Activated naive CD4-positive, alpha-beta T cell treated with anti-CD3 and anti-CD28 coated beads, Interleukin-2, amount 10 ng/mL, durations not matched to agents 7 days and 5 days (primary cell): ENCODE data around the gene WDR20.
"Not testable (repeated sequence)": the region's sequence is repeated elsewhere in the genome, so short reads cannot be mapped to it uniquely, and the experiment has no call there.

Experiments
- CTCF ChIA-PET: fragments of 350-600 bp; sonication (Branson Sonifier 250); formaldehyde crosslinking; loops from one replicate; lab custom pipeline; 2021; ENCODE audit warnings: antibody characterized with exemption; lab: Charles Lee
- DNase-seq: peaks from one replicate; pipeline ENCODE4 v3.0.0-alpha.2; 2020
- H3K27ac Mint-ChIP-seq: one replicate; pipeline ENCODE4 v1.8.0; 2021; ENCODE audit warnings: mild to moderate bottlenecking, moderate library complexity, mixed read lengths
- H3K27me3 Mint-ChIP-seq: one replicate; pipeline ENCODE4 v1.8.0; 2021; ENCODE audit warnings: mild to moderate bottlenecking, mixed read lengths
- H3K36me3 Mint-ChIP-seq: one replicate; pipeline ENCODE4 v1.8.0; 2021; ENCODE audit warnings: mixed read lengths
- H3K4me1 Mint-ChIP-seq: one replicate; pipeline ENCODE4 v1.8.0; 2021; ENCODE audit warnings: mixed read lengths
- H3K4me3 Mint-ChIP-seq: one replicate; pipeline ENCODE4 v1.8.0; 2021; ENCODE audit warnings: mild to moderate bottlenecking, moderate library complexity, mixed read lengths
- H3K9me3 Mint-ChIP-seq: one replicate; pipeline ENCODE4 v1.8.0; 2021; ENCODE audit warnings: mixed read lengths

Gene WDR20

DNA sequence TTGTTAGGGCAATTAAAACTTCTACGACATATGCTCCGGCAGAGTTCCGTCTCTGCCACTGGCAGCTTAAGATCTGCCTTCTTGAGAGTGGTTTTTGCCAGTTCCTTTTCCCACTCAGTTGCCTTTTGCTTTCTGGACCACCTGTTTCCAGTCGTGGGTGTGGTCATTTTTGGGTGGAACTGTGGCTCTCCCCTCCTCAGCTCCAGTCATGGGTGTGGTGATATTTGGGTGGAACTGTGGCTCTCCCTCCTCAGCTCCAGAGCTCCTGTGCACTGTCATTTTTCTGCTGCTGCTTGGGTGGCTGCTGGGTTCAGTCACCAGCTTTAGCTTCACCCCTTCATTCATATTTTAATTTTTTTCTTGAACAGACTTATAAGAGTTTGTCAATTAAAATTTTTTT, 25.3 kb downstream of the WDR20 start:
- Mint-ChIP-seq H3K9me3 (no peaks in the 10 kb centered on the region), H3K4me1 (peaks cover 18% of the 10 kb centered on the region), H3K27me3 (no peaks in the 10 kb centered on the region), H3K4me3 (no peak overlapping the region), H3K36me3 (peaks cover 17% of the 10 kb centered on the region), H3K27ac (no peak overlapping the region)
- CTCF ChIA-PET = no interaction called here
- no peak for DNase-seq

DNA sequence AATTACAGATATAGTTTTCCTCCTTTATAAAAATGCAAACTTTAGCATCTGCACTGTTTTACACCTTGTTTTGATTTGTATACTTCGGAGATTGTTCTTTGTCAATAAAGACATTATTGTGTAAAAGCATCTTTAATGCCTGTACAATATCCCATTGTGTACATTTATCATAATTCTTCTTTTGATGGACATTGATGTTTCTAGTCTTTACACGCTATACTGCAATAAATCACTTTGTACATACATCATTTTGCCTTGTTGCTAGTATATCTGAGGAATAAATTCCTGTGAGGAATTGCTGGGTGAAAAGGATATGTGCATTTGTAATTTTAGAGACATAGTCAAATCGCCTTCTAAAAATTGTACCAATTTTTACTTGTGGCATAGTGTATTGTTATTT, 30.4 kb downstream of the WDR20 start:
- no peak for DNase-seq
- Mint-ChIP-seq H3K27ac (no peak overlapping the region), H3K36me3 (peaks cover 3% of the 10 kb centered on the region), H3K4me3 (no peak overlapping the region), H3K4me1 (peaks cover 5% of the 10 kb centered on the region), H3K9me3 (no peaks in the 10 kb centered on the region), H3K27me3 (no peaks in the 10 kb centered on the region)
- CTCF ChIA-PET = no interaction called here

DNA sequence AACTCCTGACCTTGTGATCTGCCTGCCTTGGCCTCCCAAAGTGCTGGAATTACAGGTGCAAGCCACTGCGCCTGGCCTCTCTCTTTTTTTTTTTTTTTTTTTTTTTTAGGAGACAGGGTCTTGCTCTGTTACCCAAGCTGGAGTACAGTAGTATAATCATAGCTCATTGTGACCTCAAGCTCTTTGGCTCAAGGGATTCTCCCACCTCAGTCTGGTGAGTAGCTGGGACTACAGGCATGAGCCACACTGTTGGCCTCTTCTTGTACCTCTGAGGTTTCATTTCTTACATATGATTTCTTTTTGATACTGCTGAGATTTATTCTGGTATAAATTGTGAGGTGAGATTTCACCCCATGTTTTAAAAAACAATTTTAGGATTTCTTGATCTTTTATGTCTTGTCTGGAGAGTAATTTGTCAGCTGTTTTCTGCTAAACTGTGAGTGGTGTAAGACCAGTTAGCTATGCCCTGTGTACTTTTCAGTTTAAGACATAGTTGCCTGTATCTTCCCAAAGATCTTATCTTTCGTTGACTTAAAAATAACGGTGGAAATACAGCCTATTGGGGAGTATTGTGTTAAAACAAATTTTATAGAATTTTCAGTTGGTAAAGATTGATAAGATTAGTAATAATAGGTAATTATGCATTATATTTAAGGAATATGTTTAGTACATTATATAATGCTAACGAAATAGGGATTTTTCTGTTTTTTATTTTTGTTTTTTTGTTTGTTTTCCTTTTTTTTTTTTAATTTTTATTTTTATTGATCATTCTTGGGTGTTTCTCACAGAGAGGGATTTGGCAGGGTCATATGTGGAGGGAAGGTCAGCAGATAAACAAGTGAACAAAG, 31.7 kb downstream of the WDR20 start:
- CTCF ChIA-PET = no interaction called here
- Mint-ChIP-seq H3K36me3 (peaks cover 5% of the 10 kb centered on the region), H3K27me3 (no peaks in the 10 kb centered on the region), H3K4me3 (no peak overlapping the region), H3K4me1 (peaks cover 3% of the 10 kb centered on the region), H3K27ac (no peak overlapping the region), H3K9me3 (no peaks in the 10 kb centered on the region)
- no peak for DNase-seq

DNA sequence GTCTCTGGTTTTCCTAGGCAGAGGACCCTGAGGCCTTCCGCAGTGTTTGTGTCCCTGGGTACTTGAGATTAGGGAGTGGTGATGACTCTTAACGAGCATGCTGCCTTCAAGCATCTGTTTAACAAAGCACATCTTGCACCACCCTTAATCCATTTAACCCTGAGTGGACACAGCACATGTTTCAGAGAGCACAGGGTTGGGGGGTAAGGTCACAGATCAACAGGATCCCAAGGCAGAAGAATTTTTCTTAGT, 32.2 kb downstream of the WDR20 start:
- not testable (repeated sequence) for H3K4me1 Mint-ChIP-seq, H3K27ac Mint-ChIP-seq, H3K9me3 Mint-ChIP-seq

DNA sequence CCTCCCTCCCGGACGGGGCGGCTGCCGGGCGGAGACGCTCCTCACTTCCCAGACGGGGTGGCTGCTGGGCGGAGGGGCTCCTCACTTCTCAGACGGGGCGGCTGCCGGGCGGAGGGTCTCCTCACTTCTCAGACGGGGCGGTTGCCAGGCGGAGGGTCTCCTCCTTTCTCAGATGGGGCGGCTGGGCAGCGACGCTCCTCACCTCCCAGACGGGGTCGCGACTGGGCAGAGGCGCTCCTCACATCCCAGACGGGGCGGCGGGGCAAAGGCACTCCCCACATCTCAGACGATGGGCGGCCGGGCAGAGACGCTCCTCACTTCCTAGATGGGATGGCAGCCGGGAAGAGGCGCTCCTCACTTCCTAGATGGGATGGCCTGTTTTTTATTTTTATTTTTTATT, 33.0 kb downstream of the WDR20 start:
- CTCF ChIA-PET, H3K36me3 Mint-ChIP-seq, H3K9me3 Mint-ChIP-seq: not testable (repeated sequence)

More for the DNA sequence above, 32.2 kb downstream of the WDR20 start:
- DNase-seq, H3K36me3 Mint-ChIP-seq, H3K27me3 Mint-ChIP-seq, CTCF ChIA-PET, H3K4me3 Mint-ChIP-seq: not testable (repeated sequence)

DNA sequence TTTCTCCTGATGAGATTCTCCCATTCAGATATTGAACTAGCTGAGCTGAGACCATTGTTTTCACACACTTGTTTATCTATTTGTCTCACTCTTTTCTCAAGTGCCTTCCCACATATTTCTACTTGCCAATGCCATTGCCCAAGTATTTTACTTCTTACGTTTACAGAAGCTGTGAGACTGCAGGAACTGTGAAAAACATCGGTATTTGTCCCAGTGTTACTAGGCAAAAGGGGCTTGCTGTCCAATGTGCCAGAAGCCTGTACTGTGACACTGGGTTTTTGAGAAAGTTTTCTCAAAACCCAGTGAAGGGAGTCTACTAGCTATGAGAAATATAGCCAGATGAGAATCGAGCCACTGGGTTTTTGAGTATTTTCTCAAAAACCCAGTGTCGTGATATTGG, 37.5 kb downstream of the WDR20 start:
- CTCF ChIA-PET = no interaction called here
- Mint-ChIP-seq H3K36me3 (peaks cover 9% of the 10 kb centered on the region), H3K9me3 (no peaks in the 10 kb centered on the region), H3K27ac (no peak overlapping the region), H3K4me1 (peaks cover 5% of the 10 kb centered on the region), H3K27me3 (no peaks in the 10 kb centered on the region), H3K4me3 (no peak overlapping the region)
- no peak for DNase-seq

More for the DNA sequence above, 33.0 kb downstream of the WDR20 start:
- H3K27ac Mint-ChIP-seq, DNase-seq, H3K4me1 Mint-ChIP-seq, H3K27me3 Mint-ChIP-seq, H3K4me3 Mint-ChIP-seq: not testable (repeated sequence)

DNA sequence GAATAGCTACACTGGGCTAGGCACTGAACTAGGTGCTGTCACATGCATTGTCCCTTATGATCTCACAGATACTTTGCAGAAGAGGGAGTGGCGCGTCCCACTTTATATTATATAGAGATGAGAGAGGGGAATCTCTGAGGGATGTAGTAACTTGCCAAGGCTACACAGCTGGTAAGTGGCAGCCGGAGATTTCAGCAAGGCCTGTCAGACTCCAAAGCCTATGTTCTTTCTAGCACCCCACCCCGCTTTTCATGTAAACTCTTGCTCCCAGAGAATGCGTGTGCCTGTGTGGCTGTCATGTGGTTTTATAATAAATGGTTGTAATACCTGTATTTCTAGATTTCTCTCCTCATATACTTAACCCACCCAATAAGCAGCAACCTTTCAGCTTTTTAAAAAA, 39.1 kb downstream of the WDR20 start:
- Mint-ChIP-seq H3K9me3 (no peaks in the 10 kb centered on the region), H3K4me1 (peaks cover 5% of the 10 kb centered on the region), H3K36me3 (peaks cover 7% of the 10 kb centered on the region), H3K27ac (no peak overlapping the region), H3K27me3 (no peaks in the 10 kb centered on the region), H3K4me3 (no peak overlapping the region)
- no peak for DNase-seq
- CTCF ChIA-PET = no interaction called here

DNA sequence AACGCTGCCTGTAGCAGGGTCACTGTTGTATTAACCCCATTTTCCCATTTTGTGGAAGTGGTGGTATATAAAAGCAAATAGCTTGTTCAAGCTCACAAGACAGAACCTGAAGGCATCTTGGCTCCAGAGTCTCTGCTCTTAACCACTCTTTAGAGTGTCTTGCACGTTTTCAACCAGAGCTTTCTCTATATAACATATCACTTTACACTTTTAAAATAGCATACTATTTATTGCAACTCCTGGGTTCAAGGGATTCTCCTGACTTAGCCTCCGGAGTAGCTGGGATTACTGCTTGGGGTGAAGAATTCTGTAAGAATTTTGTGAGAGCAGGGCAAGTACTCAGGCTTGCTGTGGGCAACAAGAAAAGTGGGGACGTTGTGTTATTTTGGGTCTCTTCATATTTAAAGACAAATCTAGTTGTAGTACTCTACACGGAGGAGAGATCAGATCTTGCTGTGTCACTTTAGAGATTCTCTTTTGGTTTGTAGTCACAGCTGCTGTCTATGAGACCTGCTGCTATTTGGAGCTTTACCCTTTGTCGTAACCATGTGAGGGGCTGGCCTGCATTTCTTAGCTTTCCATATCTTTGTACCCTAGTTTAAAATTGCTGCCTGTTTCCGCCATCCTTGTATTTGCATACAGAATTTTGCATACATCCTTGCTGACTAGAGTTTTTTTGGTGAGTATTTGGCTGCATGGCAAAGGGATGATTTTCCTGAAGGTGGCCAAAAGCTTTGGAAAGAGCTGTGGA, 40.7 kb downstream of the WDR20 start:
- Mint-ChIP-seq H3K9me3 (no peaks in the 10 kb centered on the region), H3K4me3 (no peak overlapping the region), H3K27ac (no peak overlapping the region), H3K4me1 (peaks cover 3% of the 10 kb centered on the region), H3K27me3 (no peaks in the 10 kb centered on the region), H3K36me3 (peaks cover 4% of the 10 kb centered on the region)
- no peak for DNase-seq
- CTCF ChIA-PET = interaction anchor here (0.6 kb wide), 1 partner anchor 36 kb away, joined by 3 read pairs; no protein-coding TSS in a partner anchor

DNA sequence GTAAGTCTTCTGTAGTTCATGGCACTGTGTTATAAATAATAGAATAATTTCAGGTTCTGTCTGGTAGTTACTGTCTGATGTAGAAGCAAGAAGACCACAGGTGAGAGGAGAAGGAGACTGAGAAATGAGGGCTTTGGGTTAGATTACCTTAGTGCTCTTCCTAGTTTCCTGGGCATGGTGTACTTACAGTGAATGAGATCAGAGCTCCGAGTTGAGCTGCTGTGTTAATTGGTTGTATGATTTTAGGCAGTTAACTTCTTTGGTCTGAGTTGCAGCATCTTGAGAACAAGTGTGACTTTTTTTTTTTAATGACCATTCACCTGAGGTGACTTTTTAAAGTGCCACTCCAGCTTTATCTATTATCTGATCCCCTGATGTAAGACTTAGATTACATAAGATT, 41.5 kb downstream of the WDR20 start:
- Mint-ChIP-seq H3K9me3 (no peaks in the 10 kb centered on the region), H3K27ac (no peak overlapping the region), H3K27me3 (no peaks in the 10 kb centered on the region), H3K36me3 (peaks cover 4% of the 10 kb centered on the region), H3K4me3 (no peak overlapping the region), H3K4me1 (peaks cover 5% of the 10 kb centered on the region)
- no peak for DNase-seq
- CTCF ChIA-PET = no interaction called here

DNA sequence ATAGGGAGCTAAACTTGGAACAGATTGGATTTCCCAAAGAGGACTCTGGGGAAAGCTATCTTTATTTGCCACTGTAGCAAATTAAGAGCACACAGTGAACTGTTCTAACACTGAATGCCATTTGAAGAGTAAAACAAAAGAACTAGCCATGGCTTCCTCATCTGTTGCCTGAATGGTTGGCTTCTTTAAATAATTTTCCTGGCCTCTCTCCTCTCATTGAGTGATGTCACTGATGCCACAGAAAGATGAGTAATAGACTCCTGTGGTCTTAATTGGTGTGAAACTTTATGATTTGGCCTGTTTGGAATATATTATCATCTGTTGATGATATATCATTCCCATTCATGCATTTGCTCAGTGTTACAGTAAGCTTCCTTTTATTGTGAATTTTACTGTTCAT, 42.5 kb downstream of the WDR20 start:
- H3K27ac Mint-ChIP-seq = no peak overlapping the region
- H3K4me1 Mint-ChIP-seq = peaks cover 3% of the 10 kb centered on the region
- no peak for DNase-seq
- CTCF ChIA-PET = no interaction called here
- H3K4me3 Mint-ChIP-seq = no peak overlapping the region
- no peaks in the 10 kb centered on the region for H3K9me3 Mint-ChIP-seq
- no peaks in the 10 kb centered on the region for H3K27me3 Mint-ChIP-seq
- peaks cover 3% of the 10 kb centered on the region for H3K36me3 Mint-ChIP-seq

DNA sequence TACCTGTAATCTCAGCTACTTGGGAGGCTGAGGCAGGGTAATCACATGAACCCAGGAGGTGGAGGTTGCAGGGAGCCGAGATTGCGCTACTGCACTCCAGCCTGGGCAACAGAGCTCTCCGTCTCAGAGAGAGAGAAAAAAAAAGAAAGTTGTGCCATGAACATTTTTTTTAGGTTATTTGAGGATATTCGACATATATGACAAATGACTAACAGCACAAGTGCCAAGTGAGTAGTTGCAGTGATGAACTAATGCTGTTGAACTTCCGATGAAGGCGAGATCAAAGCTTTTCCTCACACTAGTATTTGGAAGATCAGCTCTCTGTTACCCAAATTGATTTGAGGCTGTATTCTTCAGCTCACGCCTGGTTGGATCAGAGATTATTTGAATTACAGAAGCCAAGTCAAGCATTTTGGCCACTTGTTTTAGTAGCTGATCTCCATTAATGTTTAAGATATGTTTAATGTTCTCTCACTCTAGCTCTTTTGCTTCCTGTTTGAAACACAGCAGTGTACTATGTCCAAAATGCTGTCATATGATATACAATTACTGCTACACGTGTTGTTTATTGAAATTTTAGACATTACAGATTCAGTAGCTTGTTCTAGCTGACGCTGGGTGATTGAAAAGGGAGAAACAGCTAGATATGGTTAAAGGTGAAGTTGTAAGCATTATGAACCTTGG, 43.4 kb downstream of the WDR20 start:
- CTCF ChIA-PET = no interaction called here
- no peak overlapping the region for H3K27ac Mint-ChIP-seq

DNA sequence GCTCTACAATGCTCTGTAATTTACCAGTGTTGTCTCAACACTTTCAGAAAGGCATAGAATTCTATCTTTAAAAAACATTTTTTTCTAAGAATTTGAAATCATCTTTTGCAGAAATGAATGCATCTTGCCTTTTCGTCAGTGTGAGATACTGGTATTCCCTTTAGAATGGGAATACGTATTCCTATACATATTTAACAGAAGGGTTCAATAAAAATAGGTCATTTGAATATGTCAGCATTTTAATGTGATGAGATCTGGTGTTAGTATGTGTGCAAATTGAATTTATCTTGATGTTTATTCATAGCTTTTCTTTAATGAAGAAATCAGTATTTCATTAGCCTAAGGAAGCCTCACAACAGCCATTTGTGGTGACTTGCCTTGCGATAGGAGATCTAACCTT, 44.2 kb downstream of the WDR20 start:
- no peak overlapping the region for H3K27ac Mint-ChIP-seq
- no peak for DNase-seq
- H3K4me1 Mint-ChIP-seq = peaks cover 3% of the 10 kb centered on the region
- no peaks in the 10 kb centered on the region for H3K36me3 Mint-ChIP-seq
- CTCF ChIA-PET = no interaction called here
- H3K4me3 Mint-ChIP-seq = no peak overlapping the region
- H3K27me3 Mint-ChIP-seq = no peaks in the 10 kb centered on the region
- no peaks in the 10 kb centered on the region for H3K9me3 Mint-ChIP-seq

More for the DNA sequence above, 43.4 kb downstream of the WDR20 start:
- no peak overlapping the region for H3K4me3 Mint-ChIP-seq
- H3K27me3 Mint-ChIP-seq = no peaks in the 10 kb centered on the region
- peaks cover 3% of the 10 kb centered on the region for H3K4me1 Mint-ChIP-seq
- no peak for DNase-seq
- no peaks in the 10 kb centered on the region for H3K9me3 Mint-ChIP-seq
- no peaks in the 10 kb centered on the region for H3K36me3 Mint-ChIP-seq

DNA sequence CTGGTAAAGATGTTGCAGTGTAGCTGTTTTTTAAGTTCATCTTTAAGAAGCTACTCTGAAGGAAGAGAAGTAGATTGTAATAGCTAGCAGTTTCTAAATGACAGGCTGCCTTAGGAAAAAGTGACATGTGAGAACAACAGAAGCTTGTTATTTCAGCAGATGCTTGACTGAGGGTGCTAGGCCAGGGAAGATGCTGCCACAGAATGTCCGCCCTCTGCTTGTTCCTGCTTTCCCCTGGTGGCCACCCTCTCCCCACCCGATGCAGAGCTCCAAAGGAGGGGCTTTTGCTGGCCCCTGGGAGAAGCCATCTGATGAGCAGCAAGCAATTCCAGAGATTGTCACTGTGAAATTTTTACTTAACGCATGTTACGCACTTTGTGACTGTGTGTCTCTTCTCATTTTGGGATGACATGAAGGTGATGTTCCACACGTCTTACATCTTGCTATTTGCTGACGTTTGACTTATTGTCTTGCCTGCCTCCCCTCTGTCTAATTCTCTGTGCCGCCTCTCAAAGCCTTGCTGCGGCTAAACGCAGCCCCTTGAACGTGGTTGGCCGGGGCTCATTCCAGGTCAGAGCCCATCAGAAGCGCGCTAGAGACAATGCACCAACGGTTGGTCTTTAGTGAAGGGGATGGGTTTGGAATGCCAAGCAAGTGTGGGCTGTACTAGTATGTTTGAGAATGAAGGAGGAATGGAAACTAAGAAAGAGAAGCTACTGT, 44.8 kb downstream of the WDR20 start:
- peaks cover 3% of the 10 kb centered on the region for H3K4me1 Mint-ChIP-seq
- no peak for DNase-seq

DNA sequence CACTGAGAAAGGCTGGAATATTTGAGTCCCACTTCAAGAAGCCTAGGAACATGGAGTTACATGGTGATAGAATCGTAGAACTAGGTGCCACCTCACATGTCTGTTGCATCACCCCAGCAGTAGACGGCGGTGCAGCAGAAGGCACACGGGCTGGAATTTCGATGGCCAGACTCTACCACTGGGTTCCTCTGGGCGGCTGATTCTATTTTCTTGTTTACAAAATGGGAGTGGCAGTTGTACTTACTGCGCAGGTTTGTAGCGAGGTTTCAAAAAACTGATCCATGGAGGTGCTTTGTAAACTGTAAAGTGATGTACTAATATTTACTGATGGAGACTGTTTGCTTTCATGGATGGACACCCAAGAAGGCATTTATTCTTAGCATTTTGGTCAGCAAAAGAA, 45.7 kb downstream of the WDR20 start:
- peaks cover 4% of the 10 kb centered on the region for H3K4me1 Mint-ChIP-seq
- CTCF ChIA-PET = no interaction called here
- no peak overlapping the region for H3K27ac Mint-ChIP-seq

More for the DNA sequence above, 44.8 kb downstream of the WDR20 start:
- CTCF ChIA-PET = no interaction called here
- H3K4me3 Mint-ChIP-seq = no peak overlapping the region
- no peak overlapping the region for H3K27ac Mint-ChIP-seq
- H3K36me3 Mint-ChIP-seq = no peaks in the 10 kb centered on the region
- H3K9me3 Mint-ChIP-seq = no peaks in the 10 kb centered on the region
- H3K27me3 Mint-ChIP-seq = no peaks in the 10 kb centered on the region

More for the DNA sequence above, 45.7 kb downstream of the WDR20 start:
- no peaks in the 10 kb centered on the region for H3K9me3 Mint-ChIP-seq
- H3K4me3 Mint-ChIP-seq = no peak overlapping the region
- no peaks in the 10 kb centered on the region for H3K36me3 Mint-ChIP-seq
- no peaks in the 10 kb centered on the region for H3K27me3 Mint-ChIP-seq
- DNase-seq = no peak
